ENCODE measurements around the gene EFEMP1. TPM values are rescaled to one million over a fixed set of nuclear protein-coding genes. Genes with fewer than 3 reads are reported as not detected.

The EFEMP1 gene
- polyA plus RNA-seq, 1 of the 3 experiments (the other 2 are of a cell fraction), result 1,015 TPM

GRCh38 chr2:55861733-55862132 lies 61.8 kb downstream of the EFEMP1 start:
- Histone ChIP-seq H4K20me1 (ENCODE audit: insufficient read depth) (no peaks in the 10 kb centered on the region), H3K4me2 (peak overlapping the region; percentile 41), H3F3A (replicated peaks; ENCODE audit: insufficient read depth) (peaks cover 37% of the 10 kb centered on the region), H3K9me2 (no peaks in the 10 kb centered on the region), H3K9ac (peak overlapping the region; percentile 62), H3K27me3 (ENCODE audit: insufficient read depth) (no peaks in the 10 kb centered on the region), H3K4me3 (ENCODE audit: low read depth in 2 of 2, low read length in 1 of 2) (no peak overlapping the region), H2AFZ (ENCODE audit: low read depth) (no peak overlapping the region), H3K27ac (ENCODE audit: low read depth in 2 of 2, low read length in 1 of 2) (peak overlapping the region; percentile 67 to 96; a peak in 3 of 4 replicates), H3K4me1 (ENCODE audit: control insufficient read depth in 1 of 2, insufficient read depth in 2 of 2, low read depth in 1 of 2, low read length in 1 of 2) (peaks cover 0 to 15% of the 10 kb centered on the region in 2 experiments; a peak in 1 of 4 replicates), H3K79me2 (ENCODE audit: insufficient read depth) (no peaks in the 10 kb centered on the region), H3K9me3 (no peaks in the 10 kb centered on the region), H3K36me3 (replicated peaks in 1 of 2; ENCODE audit: control insufficient read depth in 1 of 2, insufficient read depth in 2 of 2, low read length in 1 of 2) (peaks cover 3 to 12% of the 10 kb centered on the region in 2 experiments)
- POLR2A ChIA-PET, result no interaction called here
- 73% methylated on average over 6 of the region's 6 CpGs for whole genome bisulfite sequencing (ENCODE audit: low lambda C conversion rate)
- no peak for DNase-seq
- TF ChIP-seq GATA2 (CRISPR knock-in tag; IDR thresholded peaks at IDR 0.05) (no peak), USF1 (IDR thresholded peaks at IDR 0.05; ENCODE audit: borderline replicate concordance, low read depth) (no peak), GABPA (IDR thresholded peaks at IDR 0.05; ENCODE audit: low read depth) (no peak), TAF1 (IDR thresholded peaks at IDR 0.05; ENCODE audit: borderline replicate concordance, low read depth, low read length) (no peak), NRF1 (IDR thresholded peaks at IDR 0.05; ENCODE audit: low read depth, low read length) (no peak), MAX (IDR thresholded peaks at IDR 0.05; ENCODE audit: low read depth) (no peak), CTCF (IDR thresholded peaks at IDR 0.05) (no peak), MEF2A (IDR thresholded peaks at IDR 0.05; ENCODE audit: borderline replicate concordance, low read depth) (no peak), SIN3A (IDR thresholded peaks at IDR 0.05; ENCODE audit: borderline replicate concordance, low read depth, low read length) (no peak), ELF1 (IDR thresholded peaks at IDR 0.05) (no peak), NFIC (IDR thresholded peaks at IDR 0.05; ENCODE audit: borderline replicate concordance) (no peak), CHD2 (IDR thresholded peaks at IDR 0.05; ENCODE audit: low read length, partially characterized antibody) (no peak), USF2 (IDR thresholded peaks at IDR 0.05; ENCODE audit: borderline replicate concordance, low read depth, low read length) (no peak), RFX5 (IDR thresholded peaks at IDR 0.05; ENCODE audit: low read length) (no peak), FOXJ3 (CRISPR knock-in tag; IDR thresholded peaks at IDR 0.05) (no peak)
- CTCF ChIA-PET, result no interaction called here

GRCh38 chr2:55860832-55861231 lies 62.8 kb downstream of the EFEMP1 start:
- Histone ChIP-seq H3K27ac (ENCODE audit: low read depth in 2 of 2, low read length in 1 of 2) (peak overlapping the region in 1 of 2 experiments; percentile 96; a peak in 2 of 4 replicates), H3K9ac (no peak overlapping the region), H3K9me2 (no peaks in the 10 kb centered on the region), H3F3A (replicated peaks; ENCODE audit: insufficient read depth) (peaks cover 31% of the 10 kb centered on the region), H4K20me1 (ENCODE audit: insufficient read depth) (no peaks in the 10 kb centered on the region), H2AFZ (ENCODE audit: low read depth) (no peak overlapping the region), H3K4me3 (ENCODE audit: low read depth in 2 of 2, low read length in 1 of 2) (no peak overlapping the region), H3K36me3 (replicated peaks in 1 of 2; ENCODE audit: control insufficient read depth in 1 of 2, insufficient read depth in 2 of 2, low read length in 1 of 2) (peaks cover 0 to 4% of the 10 kb centered on the region in 2 experiments), H3K4me2 (no peak overlapping the region), H3K4me1 (ENCODE audit: control insufficient read depth in 1 of 2, insufficient read depth in 2 of 2, low read depth in 1 of 2, low read length in 1 of 2) (peaks cover 0 to 15% of the 10 kb centered on the region in 2 experiments; a peak in 1 of 4 replicates), H3K9me3 (no peaks in the 10 kb centered on the region), H3K27me3 (ENCODE audit: insufficient read depth) (no peaks in the 10 kb centered on the region), H3K79me2 (ENCODE audit: insufficient read depth) (no peaks in the 10 kb centered on the region)
- ChIA-PET CTCF (no interaction called here), POLR2A (no interaction called here)
- 63% methylated on average over 2 of the region's 2 CpGs for WGBS (ENCODE audit: low lambda C conversion rate)
- no peak for DNase-seq
- TF ChIP-seq POLR2AphosphoS5 (IDR thresholded peaks at IDR 0.05; ENCODE audit: low read depth, low read length), result no peak
- TF ChIP-seq MEF2A (IDR thresholded peaks at IDR 0.05; ENCODE audit: borderline replicate concordance, low read depth), result no peak
- no peak for TF ChIP-seq FOXJ3 (CRISPR knock-in tag; IDR thresholded peaks at IDR 0.05)
- no peak for TF ChIP-seq FOSL2 (IDR thresholded peaks at IDR 0.05; ENCODE audit: borderline replicate concordance, low read depth)
- no peak for TF ChIP-seq FOXM1 (IDR thresholded peaks at IDR 0.05; ENCODE audit: low read depth)
- TF ChIP-seq SIN3A (IDR thresholded peaks at IDR 0.05; ENCODE audit: borderline replicate concordance, low read depth, low read length), result no peak
- no peak for TF ChIP-seq NRF1 (IDR thresholded peaks at IDR 0.05; ENCODE audit: low read depth, low read length)
- TF ChIP-seq USF2 (IDR thresholded peaks at IDR 0.05; ENCODE audit: borderline replicate concordance, low read depth, low read length), result no peak
- TF ChIP-seq ELF1 (IDR thresholded peaks at IDR 0.05), result no peak
- no peak for TF ChIP-seq GABPA (IDR thresholded peaks at IDR 0.05; ENCODE audit: low read depth)

Measured in SK-N-SH (cell line).